ENCODE data around the gene YDJC.
"Not testable (repeated sequence)": the region's sequence is repeated elsewhere in the genome, so short reads cannot be mapped to it uniquely, and the experiment has no call there.

Gene YDJC

GRCh38 chr22:21602579-21602978, 27.2 kb downstream of the YDJC start:
- DNase-seq, result no peak

DNA sequence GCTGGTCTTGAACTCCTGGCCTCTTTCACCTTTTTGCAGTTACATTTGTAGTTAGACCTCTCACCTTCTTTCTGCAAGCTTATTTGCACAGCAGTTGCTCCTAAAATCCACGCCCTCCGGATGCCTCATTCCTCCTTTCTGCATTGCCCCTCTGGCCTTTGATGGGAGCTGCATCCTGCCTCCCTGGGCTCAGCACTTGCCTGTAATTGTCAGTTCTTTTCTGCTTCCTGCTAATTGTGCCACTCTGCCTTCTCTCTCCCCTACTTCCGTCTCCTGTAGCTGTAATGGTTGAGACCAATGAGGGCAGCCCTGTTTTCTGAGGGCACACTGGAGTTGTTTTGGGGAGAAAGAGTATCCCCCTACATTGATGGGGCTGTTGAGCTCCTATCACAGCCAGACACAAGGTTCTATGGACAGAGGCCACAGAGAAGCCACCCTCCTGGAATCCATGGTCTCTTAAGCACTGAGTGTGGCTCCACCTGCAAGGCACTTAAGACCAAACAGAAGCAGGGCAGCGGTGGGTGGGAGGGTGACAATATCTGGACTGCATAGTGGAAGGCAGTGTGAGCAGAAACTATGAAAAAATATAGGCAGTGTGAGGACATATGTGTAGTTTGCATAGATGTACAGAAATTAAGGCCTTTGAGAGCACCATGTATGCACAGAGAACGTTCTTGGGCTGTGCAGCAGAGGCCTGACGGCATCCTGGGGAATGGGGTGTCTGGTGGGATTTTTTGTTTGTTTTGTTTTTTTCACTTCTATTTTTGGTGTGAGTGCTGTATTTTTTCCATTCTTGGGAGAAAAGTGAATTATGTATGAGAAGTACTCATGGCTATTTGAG, 30.5 kb downstream of the YDJC start:
- DNase-seq, result peak; percentile 32

DNA sequence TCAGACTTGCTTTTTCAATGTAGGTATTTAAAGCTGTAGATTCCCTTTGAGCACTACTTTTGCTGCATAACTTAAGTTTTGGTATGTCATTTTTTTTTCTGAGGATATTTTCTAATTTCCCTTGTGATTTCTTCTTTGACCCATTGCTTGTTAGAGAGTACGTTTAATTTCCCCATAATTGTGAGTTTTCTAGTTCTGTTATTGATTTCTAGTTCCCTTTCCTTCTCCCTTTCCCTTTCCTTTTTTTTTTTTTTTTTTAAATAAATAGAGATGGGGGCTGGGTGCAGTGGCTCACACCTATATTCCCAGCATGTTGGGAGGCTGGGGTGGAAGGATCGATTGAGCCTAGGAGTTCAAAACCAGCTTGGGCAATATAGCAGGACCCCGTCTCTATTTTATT, 31.5 kb downstream of the YDJC start:
- no peak for DNase-seq

DNA sequence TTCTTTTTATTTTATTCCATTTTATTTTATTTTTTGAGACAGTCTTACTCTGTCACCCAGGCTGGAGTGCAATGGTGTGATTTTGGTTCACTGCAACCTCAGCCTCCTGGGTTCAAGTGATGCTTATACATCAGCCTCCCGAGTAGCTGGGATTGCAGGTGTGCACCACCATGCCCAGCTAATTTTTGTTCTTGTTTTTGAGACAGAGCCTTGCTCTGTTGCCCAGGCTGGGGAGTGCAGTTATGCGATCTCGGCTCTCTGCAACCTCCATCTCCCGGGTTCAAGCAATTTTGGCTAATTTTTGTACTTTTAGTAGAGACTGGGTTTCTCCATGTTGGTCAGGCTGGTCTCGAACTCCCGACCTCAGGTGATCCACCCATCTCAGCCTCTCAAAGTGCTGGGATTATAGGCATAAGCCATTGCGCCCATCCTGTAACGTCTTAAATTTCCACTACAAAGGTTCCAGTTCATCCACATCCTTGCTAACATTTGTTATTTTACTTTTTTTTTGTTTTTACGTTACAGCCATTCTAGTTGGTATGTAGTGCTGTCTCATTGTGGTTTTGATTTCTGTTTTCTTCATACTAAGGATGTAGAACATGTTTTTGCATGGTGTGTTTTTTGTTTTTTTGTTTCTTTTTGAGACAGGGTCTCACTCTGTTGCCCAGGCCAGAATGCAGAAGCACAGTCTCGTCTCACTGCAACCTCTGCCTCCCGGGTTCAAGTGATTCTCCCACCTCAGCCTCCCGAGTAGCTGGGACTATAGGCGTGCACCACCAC, 33.3 kb downstream of the YDJC start:
- not testable (repeated sequence) for DNase-seq

DNA sequence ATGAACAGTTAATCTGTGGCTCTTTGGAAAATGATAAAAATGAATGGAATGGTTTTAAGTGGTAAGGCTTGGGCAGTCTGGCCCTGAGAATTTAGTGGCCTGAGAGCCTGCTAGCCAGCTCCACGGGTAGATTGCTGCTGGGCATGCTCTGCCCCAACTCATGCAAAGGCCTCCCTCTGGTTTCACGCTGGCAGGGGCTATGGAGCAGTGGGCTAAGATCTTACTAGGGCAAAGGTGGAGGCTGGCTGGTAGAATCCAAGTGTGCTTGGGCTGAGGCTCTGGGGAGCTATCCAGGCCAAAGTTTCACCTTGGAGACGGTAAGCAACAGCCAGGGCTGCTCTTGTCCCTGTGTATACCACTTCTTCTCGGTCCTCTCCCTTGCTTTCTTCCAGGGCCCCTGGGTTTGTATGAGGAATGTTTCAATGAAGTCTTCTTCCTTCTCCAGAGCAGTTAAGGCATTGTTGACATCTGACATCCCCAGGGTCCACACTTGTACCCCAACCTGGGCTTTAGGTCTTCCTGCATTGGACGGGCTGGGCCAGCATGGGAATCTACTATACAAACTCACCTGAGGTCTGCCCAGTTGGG, 34.9 kb downstream of the YDJC start:
- DNase-seq, result no peak

DNA sequence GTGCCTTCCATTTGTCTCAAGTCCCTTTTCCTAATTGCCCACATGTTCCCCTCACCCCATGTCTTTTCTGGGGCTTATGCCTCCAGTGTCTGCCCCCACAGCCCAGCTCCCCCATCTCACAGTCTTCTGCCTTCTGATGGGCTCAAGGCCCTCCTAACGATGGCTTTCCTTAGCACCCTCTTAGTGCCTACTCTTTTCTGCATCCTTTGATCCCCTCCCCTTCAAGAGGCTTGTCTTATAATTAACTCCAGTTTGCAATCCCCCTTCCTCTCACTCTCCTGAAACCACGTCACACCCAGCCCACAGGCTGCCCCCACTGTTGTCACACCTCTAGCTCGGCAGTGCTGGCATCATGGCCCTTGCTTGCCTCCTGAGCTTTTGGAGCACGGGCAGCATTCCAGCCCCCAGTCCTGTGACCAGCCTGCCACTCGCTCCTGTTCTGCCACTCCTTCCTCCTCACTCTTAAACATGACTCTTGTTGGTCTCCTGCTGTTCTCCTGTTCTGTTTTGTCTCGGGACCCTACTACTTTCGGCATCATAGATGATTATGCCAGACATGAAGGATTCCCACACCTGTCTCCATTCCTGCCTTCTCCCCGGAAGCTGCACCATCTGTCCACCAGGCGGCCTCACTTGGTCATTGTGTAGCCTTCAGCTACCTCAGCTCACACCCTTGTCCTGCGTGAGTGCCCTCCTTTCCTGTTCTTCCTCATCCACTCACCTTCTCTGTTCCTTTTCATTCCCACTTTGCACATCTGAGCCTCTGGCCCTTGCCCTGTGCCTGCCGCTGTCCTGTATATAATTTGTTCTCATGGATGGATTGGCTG, 36.2 kb downstream of the YDJC start:
- DNase-seq, result no peak

GRCh38 chr22:21592422-21592821, 37.4 kb downstream of the YDJC start:
- no peak for DNase-seq

- DNase-seq, result no peak
Measured at GRCh38 chr22:21591695-21592094, 38.1 kb downstream of the YDJC start.

DNA sequence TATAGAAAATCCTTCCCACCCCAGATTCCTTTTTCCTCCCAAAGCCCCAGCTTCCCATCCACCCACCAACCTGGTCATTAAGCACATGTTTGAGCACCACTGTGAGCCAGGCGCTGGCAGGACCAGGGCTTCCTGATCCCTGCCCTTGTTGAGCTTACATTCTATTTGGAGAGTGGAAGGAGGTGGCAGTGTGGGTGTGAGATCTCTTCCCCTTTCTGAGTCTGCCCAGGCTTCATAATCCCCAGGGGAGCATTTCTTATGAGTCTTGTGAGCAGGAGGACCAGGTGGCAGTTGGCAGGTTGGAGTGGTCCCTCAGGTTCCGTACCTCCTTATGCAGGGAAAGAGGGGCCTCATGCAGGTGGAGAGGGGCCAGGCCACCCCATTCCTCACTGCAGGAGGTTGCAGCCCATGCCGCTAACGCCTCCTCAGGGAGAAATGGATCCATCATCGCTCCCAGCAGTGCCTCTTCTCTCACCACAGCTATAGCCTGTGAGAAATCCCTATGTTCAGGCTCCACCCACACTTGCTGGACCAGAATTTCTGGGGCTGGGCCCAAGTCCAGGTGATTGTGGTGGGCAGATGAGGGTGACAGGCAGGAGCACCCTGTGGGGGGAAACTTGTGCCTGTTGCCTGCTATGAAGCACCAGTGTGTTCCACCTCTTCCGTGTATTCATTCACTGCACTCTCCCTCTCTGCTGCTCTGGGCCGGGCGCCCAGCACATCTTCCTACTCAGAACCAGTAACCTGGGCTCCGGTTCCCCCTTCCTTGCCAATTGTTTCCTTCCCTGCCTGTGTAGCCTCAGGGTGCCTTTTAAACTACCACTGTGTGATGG, 38.8 kb downstream of the YDJC start:
- DNase-seq, result no peak

DNA sequence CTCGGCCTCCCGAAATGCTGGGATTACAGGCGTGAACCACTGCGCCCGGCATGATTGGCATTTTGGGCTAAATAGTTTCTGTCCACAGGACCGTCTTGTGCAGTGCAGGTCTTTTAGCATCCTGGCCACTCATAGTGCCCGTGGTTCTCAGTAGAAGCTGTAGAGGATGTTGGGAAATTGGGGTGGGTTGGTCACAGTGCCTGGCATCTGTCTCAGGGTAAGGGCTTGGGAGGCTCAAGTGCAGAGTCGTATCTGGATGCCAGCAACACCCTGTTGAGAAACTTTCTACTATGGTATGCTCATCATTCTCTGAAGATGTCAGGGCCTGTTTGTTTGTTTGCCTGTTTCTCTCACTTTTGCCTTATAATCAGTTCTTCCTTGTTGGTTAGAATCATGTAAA, 40.4 kb downstream of the YDJC start:
- DNase-seq, result no peak

GRCh38 chr22:21587803-21588611, 41.8 kb downstream of the YDJC start:
- no peak for DNase-seq

- DNase-seq, result no peak
Measured at GRCh38 chr22:21585389-21585788, 44.4 kb downstream of the YDJC start.

- no peak for DNase-seq
Measured at GRCh38 chr22:21582801-21583740, 46.8 kb downstream of the YDJC start.

DNA sequence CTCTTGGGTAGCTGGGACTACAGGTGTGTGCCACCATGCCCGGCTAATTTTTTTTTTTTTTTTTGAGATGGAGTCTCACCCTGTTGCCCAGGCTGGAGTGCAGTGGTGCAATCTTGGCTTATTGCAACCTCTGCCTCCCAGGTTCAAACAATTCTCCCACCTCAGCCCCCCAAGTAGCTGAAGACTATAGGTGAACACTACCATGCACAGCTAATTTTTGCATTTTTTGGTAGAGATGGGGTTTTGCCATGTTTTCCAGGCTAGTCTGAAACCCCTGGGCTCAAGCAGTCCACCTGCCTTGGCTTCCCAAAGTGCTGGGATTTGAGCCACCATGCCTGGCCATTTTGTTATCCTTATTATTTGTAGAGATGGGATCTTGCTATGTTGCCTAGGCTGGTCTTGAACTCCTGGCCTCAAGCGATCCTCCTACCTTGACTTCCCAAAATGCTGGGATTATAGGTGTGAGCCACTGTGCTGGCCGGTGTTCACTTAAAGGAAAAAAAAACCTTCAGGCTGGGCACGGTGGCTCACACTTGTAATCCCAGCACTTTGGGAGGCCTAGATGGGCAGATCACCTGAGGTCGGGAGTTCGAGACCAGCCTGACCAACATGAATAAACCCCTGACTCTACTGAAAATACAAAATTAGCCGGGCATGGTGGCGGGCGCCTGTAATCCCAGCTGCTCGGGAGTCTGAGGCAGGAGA, 48.7 kb downstream of the YDJC start:
- DNase-seq, result not testable (repeated sequence)

DNA sequence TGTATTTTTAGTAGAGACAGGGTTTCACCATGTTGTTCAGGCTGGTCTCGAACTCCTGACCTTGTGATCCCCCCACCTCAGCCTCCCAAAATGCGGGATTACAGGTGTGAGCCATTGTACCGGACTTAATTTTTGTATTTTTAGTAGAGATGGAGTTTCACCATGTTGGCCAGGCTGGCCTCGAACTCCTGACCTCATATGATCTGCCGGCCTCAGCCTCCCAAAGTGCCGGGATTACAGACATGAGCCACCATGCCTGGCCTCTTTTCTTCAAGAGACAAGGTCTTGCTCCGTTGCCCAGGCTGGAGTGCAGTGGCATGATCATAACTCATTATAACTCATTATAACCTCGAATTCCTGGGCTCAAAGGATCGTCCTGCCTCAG, 49.2 kb downstream of the YDJC start:
- not testable (repeated sequence) for DNase-seq

DNA sequence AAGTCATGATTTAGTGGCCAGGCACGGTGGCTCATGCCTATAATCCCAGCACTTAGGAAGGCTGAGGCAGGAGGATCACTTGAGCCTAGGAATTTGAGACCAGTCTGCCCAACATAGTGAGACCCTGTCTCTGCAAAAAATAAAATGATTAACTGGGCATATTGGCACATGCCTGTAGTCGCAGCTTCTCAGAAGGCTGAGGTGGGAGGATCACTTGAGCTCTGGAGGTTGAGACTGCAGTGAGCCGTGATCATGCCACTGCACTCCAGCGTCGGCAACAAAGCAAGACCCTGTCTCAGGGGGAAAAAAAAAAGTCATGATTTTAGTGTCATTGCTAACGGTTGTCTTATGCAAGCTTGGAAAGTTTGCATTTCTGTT, 50.4 kb downstream of the YDJC start:
- no peak for DNase-seq
